ENCODE data around the gene FFAR3. TPM values are rescaled to one million over a fixed set of nuclear protein-coding genes. Genes with fewer than 3 reads are reported as not detected.
"Not testable (repeated sequence)": the region's sequence is repeated elsewhere in the genome, so short reads cannot be mapped to it uniquely, and the experiment has no call there.

FFAR3 gene
- total RNA-seq, 6 donors from 2014 or later: 0.24 TPM; not detected in 5

DNA sequence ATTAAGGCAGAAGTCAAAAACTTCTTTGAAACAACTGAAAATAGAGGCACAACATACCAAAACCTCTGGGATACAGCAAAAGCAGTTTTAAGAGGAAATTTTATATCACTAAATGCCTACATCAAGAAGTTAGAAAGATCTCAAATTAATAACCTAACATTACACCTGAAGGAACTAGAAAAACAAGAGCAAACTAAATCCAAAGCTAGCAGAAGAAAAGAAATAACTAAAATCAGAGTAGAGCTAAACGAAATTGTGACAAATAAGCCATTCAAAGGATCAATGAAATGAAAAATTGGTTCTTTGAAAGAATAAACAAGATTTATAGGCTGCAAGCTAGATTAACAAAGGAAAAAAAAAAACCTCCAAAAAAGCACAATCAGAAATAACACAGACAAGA is 10.1 kb downstream of the FFAR3 start:
- Histone ChIP-seq H3K4me1 (no peaks in the 10 kb centered on the region), H3K9me3 (no peaks in the 10 kb centered on the region), H3K27ac (no peak overlapping the region), H3K36me3 (no peaks in the 10 kb centered on the region), H3K27me3 (no peaks in the 10 kb centered on the region), H3K4me3 (no peak overlapping the region)
- TF ChIP-seq, protein P1, sequence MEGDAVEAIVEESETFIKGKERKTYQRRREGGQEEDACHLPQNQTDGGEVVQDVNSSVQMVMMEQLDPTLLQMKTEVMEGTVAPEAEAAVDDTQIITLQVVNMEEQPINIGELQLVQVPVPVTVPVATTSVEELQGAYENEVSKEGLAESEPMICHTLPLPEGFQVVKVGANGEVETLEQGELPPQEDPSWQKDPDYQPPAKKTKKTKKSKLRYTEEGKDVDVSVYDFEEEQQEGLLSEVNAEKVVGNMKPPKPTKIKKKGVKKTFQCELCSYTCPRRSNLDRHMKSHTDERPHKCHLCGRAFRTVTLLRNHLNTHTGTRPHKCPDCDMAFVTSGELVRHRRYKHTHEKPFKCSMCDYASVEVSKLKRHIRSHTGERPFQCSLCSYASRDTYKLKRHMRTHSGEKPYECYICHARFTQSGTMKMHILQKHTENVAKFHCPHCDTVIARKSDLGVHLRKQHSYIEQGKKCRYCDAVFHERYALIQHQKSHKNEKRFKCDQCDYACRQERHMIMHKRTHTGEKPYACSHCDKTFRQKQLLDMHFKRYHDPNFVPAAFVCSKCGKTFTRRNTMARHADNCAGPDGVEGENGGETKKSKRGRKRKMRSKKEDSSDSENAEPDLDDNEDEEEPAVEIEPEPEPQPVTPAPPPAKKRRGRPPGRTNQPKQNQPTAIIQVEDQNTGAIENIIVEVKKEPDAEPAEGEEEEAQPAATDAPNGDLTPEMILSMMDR (IDR thresholded peaks at IDR 0.05): no peak
- TF ChIP-seq EP300 (IDR thresholded peaks at IDR 0.05): no peak
- 63 to 69% methylated on average over 1 of the region's 1 CpG for WGBS, 2 donors
- ATAC-seq (ENCODE audit: low FRiP score in 2 of 2) (no peak), DNase-seq (no peak)

DNA sequence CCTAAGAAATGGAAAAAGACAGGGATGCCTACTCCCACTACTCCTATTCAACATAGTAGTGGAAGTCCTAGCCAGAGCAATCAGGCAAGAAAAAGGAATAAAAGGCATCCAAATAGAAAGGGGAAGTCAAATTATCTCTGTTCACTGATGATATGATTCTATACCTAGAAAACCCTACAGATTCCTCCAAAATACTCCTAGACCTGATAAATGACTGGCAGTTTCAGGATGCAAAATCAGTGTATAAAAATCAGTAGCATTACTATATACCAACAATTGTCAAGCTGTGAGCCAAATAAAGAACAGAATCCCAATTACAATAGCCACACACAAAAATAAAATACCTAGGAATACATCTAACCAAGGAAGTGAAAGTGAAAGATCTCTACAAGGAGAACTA is 11.3 kb downstream of the FFAR3 start:
- Histone ChIP-seq H3K4me1 (no peaks in the 10 kb centered on the region), H3K27ac (no peak overlapping the region), H3K4me3 (no peak overlapping the region), H3K27me3 (no peaks in the 10 kb centered on the region), H3K9me3 (no peaks in the 10 kb centered on the region), H3K36me3 (no peaks in the 10 kb centered on the region)
- DNase-seq: no peak
- ATAC-seq (ENCODE audit: low FRiP score in 2 of 2): no peak
- TF ChIP-seq, protein P1 (IDR thresholded peaks at IDR 0.05): no peak
- TF ChIP-seq EP300 (IDR thresholded peaks at IDR 0.05): no peak
- no peak for TF ChIP-seq POLR2A (IDR thresholded peaks at IDR 0.05)
- no peak for TF ChIP-seq POLR2AphosphoS5 (IDR thresholded peaks at IDR 0.05)

DNA sequence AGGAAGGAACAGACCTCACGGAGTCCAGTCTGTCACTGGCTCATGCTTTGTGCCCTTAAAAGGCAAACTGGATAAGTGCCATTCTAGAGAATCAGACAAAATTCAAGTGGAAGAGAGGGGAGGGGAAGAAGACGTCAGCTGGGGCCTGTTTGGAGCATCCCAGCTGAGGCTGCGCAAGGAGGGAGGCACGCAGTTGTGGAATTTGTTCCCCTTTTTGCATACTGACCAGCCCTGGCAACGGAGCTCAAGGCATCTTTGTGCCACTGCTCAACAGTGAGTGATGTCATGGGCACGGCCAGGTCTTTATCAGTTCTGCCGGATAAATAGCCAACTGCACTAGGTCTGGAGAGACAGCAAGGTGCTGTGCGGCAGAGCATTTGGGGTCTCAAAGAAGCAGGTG is 12.5 kb downstream of the FFAR3 start, which contains the start of gene GPR42:
Gene GPR42 (plus strand): TSS at position 347 of the 400 bp plus-strand sequence. CDS start 292 bp downstream, outside the sequence.
- Histone ChIP-seq H3K36me3 (no peaks in the 10 kb centered on the region), H3K27ac (no peak within 1 kb of the TSS), H3K4me1 (no peaks in the 10 kb centered on the region), H3K27me3 (no peaks in the 10 kb centered on the region), H3K9me3 (no peaks in the 10 kb centered on the region), H3K4me3 (no peak within 1 kb of the TSS)
- TF ChIP-seq, protein P1 (IDR thresholded peaks at IDR 0.05): no peak
- TF ChIP-seq POLR2AphosphoS5 (IDR thresholded peaks at IDR 0.05) (no peak), POLR2A (IDR thresholded peaks at IDR 0.05) (no peak), EP300 (IDR thresholded peaks at IDR 0.05) (no peak)
- ATAC-seq (ENCODE audit: low FRiP score in 2 of 2): no peak
- WGBS, 2 donors: 79 to 85% methylated on average over 4 to 6 of the region's 8 CpGs
- no peak for DNase-seq

DNA sequence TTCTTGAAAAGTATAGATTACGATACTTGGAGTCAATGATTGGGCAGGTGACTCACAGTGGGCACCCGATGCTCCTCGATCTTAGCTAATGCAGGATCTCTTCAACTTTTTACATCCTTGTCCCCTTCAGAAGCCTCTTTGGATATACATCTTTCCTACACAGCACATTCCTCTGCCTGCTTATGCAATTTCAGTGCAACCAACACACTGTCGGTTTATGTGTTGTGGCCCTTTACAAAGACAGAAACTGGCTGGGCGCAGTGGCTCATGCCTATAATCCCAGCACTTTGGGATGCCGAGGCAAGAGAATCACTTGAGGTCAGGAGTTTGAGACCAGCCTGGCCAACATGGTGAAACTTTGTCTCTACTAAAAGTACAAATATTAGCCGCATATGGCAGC is 15.2 kb downstream of the FFAR3 start:
- Histone ChIP-seq H3K4me1 (no peaks in the 10 kb centered on the region), H3K27me3 (no peaks in the 10 kb centered on the region), H3K9me3 (peaks cover 0 to 2% (median 0%) of the 10 kb centered on the region in 4 donors), H3K4me3 (no peak overlapping the region), H3K27ac (no peak overlapping the region), H3K36me3 (no peaks in the 10 kb centered on the region)
- ATAC-seq (ENCODE audit: low FRiP score in 2 of 2) (no peak), DNase-seq (no peak)
- TF ChIP-seq, protein P1 (IDR thresholded peaks at IDR 0.05): no peak
- TF ChIP-seq POLR2AphosphoS5 (IDR thresholded peaks at IDR 0.05) (no peak), EP300 (IDR thresholded peaks at IDR 0.05) (no peak), POLR2A (IDR thresholded peaks at IDR 0.05) (no peak)
- WGBS, 2 donors: 89 to 93% methylated on average over 7 of the region's 7 CpGs

DNA sequence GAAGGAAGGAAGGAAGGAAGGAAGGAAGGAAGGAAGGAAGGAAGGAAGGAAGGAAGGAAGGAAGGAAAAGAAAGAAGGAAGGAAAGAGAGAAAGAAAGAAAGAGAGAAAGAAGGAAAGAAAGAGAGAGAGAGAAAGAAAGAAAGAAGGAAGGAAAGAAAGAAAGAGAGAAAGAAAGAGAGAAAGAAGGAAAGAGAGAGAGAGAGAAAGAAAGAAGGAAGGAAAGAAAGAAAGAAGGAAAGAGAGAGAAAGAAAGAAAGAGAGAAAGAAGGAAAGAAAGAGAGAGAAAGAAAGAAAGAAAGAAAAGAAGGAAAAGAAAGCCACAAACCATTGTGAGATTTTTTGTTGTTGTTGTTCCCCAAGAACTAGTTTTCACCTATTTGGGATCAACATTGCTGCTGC is 15.8 kb downstream of the FFAR3 start:
- not testable (repeated sequence) for H3K36me3 ChIP-seq; H3K4me3 ChIP-seq; DNase-seq; ATAC-seq (ENCODE audit: low FRiP score in 2 of 2); H3K9me3 ChIP-seq; H3K27ac ChIP-seq; H3K27me3 ChIP-seq; H3K4me1 ChIP-seq
